ENCODE measurements around the gene MYL6. TPM values are rescaled to one million over a fixed set of nuclear protein-coding genes. Genes with fewer than 3 reads are reported as not detected.
A peak's percentile ranks its signal among the peaks of the same experiment; 100 is the strongest.

MYL6 gene
- total RNA-seq, 8 experiments from 2014 or later: 1,063 to 2,469 (median 1,244) TPM

DNA sequence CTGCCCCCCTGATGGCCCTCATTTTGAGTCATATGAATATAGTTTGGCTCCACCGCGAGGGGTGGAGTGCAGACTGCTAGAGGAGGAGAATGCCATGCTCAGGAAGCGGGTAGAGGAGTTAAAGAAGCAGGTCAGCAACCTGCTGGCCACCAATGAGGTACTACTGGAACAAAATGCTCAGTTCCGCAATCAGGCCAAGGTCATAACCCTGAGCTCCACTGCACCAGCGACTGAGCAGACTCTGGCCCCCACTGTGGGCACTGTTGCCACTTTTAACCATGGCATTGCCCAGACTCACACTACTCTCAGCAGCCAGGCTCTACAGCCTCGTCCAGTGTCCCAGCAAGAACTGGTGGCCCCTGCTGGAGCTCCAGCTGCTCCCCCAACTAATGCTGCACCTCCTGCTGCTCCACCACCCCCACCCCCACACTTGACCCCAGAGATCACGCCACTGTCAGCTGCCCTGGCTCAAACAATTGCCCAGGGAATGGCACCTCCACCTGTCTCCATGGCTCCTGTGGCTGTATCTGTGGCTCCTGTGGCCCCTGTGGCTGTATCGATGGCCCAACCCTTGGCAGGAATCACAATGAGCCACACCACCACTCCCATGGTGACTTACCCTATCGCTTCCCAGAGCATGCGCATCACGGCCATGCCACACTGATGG is 36.8 kb upstream of the MYL6 start:
- 82 to 100% (median 99%) methylated on average over 1 to 3 of the region's 11 CpGs; no CpG with 5 or more reads in 4 of the 10 experiments for WGBS, 10 experiments
- H3K27ac ChIP-seq: no peak overlapping the region
- in situ Hi-C loops (cut with MboI; ENCODE audit: low pct_unique_long_range_greater_than_20kb in 2 of 9, low sequenced_read_pairs in 9 of 9, unreplicated experiment in 9 of 9): loop anchor here in 1 of 9 experiments (10.0 kb wide), 1 partner anchor 343 kb away; the partner anchor contains the start of gene SPRYD4

DNA sequence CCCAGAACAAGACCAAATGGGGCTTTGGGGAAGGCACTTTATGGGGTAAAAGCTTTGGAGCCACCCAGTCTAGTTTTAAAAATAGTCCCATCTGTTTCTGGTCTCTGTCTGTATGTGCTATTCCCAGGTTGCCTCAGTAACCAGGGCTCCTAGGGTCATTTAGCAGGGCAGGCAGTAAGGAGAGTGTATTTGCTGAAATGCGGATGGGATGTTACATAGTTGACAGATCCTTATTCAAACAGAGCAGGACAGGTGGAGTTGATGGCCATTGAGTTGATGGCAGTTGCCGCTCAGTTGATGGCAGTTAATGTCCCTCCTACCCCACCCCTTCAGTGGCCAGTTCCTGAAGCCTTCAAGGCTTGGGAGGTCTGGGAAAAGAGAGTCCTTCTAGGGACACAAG is 35.5 kb upstream of the MYL6 start:
- no peak for ATAC-seq (replicated peaks in 6 of 8)
- WGBS, 10 experiments: 60 to 100% (median 100%) methylated on average over 1 to 2 of the region's 2 CpGs; no CpG with 5 or more reads in 4 of the 10 experiments
- peaks cover 14 to 24% of the 10 kb centered on the region in 2 donors for H3K4me1 ChIP-seq (replicated peaks in 1 of 2)
- no peak overlapping the region for H3K4me3 ChIP-seq
- no peak overlapping the region for H3K27ac ChIP-seq
- in situ Hi-C loops (cut with MboI; ENCODE audit: low pct_unique_long_range_greater_than_20kb in 2 of 9, low sequenced_read_pairs in 9 of 9, unreplicated experiment in 9 of 9): loop anchor here in 1 of 9 experiments (10.0 kb wide), 1 partner anchor 342 kb away; the partner anchor contains the start of gene SPRYD4

More for the DNA sequence above, 36.8 kb upstream of the MYL6 start:
- Histone ChIP-seq H3K4me3 (no peak overlapping the region), H3K4me1 (replicated peaks in 1 of 2) (peaks cover 12 to 13% of the 10 kb centered on the region in 2 donors)
- no peak for ATAC-seq (replicated peaks in 6 of 8)

DNA sequence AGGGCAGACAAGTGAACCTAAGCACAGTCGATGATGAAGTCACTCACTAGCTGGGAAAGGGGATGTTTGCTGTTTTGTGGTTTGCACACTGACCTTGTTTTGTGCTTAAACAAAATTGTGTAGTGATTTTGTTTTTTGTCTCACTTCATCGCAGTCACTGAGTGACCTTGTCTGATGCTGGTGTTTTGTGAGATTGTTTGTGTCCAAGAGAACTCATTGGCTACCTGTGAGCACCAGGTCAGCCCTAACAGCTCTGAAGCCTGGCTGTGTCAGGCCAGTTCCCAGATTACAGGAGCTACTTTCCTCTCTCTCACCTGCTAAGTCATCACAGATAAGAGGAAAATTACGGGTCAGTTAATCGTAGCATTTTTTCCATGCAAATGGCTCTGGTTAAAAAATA is 34.0 kb upstream of the MYL6 start:
- in situ Hi-C loops (cut with MboI; ENCODE audit: low pct_unique_long_range_greater_than_20kb in 2 of 9, low sequenced_read_pairs in 9 of 9, unreplicated experiment in 9 of 9): loop anchor here in 1 of 9 experiments (10.0 kb wide), 1 partner anchor 341 kb away; the partner anchor contains the start of gene SPRYD4
- WGBS, 10 experiments: 67 to 100% (median 94%) methylated on average over 1 to 4 of the region's 4 CpGs

DNA sequence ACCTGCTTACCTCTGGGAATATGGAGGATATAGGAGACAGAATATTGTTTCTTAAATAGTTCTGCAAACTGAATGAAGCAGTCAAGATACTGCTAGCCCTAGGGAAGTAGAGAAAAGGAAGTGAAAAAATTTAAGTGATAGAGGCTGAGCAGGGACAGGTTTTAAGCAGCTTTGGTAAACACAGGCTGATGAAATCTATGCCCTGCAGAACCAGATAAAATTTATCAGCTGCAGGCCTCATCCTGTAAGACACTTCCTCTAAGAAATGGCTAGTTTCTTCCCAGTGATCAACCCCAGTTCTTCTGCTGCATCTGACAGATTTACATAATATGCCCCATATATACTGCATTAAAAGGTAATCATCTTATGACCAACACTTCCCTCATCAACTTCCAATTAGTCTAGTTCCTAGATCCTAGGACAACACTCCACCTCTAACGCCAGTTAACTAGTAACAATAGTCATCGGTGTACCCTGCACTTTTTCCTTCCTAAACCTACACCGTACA is 31.4 kb upstream of the MYL6 start:
- Histone ChIP-seq H3K4me3 (no peak overlapping the region), H3K27ac (no peak overlapping the region), H3K4me1 (replicated peaks in 1 of 2) (peaks cover 9 to 23% of the 10 kb centered on the region in 2 donors)
- ATAC-seq (replicated peaks in 6 of 8): no peak
- in situ Hi-C loops (cut with MboI; ENCODE audit: low pct_unique_long_range_greater_than_20kb in 2 of 9, low sequenced_read_pairs in 9 of 9, unreplicated experiment in 9 of 9): loop anchor here in 1 of 9 experiments (10.0 kb wide), 1 partner anchor 338 kb away; the partner anchor contains the start of gene SPRYD4
- WGBS, 10 experiments: 14 to 100% (median 91%) methylated on average over 2 to 3 of the region's 3 CpGs; no CpG with 5 or more reads in 2 of the 10 experiments

More for the DNA sequence above, 34.0 kb upstream of the MYL6 start:
- Histone ChIP-seq H3K4me3 (no peak overlapping the region), H3K27ac (no peak overlapping the region), H3K4me1 (replicated peaks in 1 of 2) (peaks cover 11 to 21% of the 10 kb centered on the region in 2 donors)
- ATAC-seq (replicated peaks in 6 of 8): no peak

DNA sequence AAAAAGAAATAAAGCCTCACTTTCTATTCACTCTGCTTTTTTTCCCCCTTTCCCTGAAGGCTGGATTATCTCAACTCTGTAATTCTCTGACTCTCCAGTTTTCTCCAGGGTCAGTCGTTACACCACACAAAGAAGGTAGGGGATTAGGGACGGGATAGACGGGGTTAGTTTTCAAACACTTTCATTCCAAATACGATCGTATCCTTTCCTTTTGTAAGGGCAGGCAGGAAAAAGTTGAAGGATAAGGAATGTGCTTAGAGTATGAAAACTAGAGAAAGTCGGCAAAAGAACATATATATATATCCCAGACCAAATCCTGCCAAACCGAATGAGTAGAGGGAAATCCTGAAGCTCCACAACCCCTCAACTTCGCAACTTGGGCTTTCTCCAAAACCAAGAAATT is 30.7 kb upstream of the MYL6 start:
- H3K4me3 ChIP-seq: peak overlapping the region; percentile 55 to 73 (median 61)
- WGBS, 10 experiments: 0 to 20% (median 1%) methylated on average over 2 to 8 of the region's 8 CpGs
- ATAC-seq (replicated peaks in 6 of 8): no peak
- no peak overlapping the region for H3K27ac ChIP-seq
- in situ Hi-C loops (cut with MboI; ENCODE audit: low pct_unique_long_range_greater_than_20kb in 2 of 9, low sequenced_read_pairs in 9 of 9, unreplicated experiment in 9 of 9): loop anchor here in 1 of 9 experiments (10.0 kb wide), 1 partner anchor 337 kb away; the partner anchor contains the start of gene SPRYD4
- peaks cover 9 to 23% of the 10 kb centered on the region in 2 donors for H3K4me1 ChIP-seq (replicated peaks in 1 of 2)

DNA sequence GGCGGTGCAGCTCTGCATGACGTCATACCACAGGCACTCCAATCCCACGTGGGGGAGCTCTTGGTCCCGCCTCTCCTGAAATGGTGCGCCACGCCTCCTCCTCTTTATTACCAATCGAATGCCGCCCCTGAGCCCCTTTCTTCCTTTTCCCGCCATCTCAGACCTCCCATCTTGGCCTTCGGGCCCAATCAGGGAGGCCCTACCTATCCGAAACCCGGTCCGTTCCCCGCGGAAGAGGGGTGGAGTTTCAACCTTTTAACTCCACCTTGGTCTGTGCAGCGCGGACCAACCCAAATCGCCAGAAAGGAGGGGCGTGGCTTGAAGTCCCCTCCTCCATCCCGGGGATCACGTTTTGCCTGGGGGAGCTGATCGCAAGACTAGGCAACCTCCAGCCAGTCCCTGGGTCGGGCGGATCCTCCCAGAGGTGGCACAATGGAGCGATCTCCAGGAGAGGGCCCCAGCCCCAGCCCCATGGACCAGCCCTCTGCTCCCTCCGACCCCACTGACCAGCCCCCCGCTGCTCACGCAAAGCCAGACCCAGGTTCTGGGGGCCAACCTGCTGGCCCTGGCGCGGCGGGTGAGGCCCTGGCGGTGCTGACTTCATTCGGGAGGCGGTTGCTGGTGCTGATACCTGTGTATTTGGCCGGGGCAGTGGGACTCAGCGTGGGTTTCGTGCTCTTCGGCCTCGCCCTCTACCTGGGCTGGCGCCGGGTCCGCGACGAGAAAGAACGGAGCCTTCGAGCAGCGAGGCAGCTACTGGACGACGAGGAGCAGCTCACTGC is 30.1 kb upstream of the MYL6 start, which contains the start of gene ESYT1:
TSS of gene ESYT1 (plus strand) at position 380 of the 782 bp plus-strand sequence. CDS start at position 433, 53 bp downstream.
- in situ Hi-C loops (cut with MboI; ENCODE audit: low pct_unique_long_range_greater_than_20kb in 2 of 9, low sequenced_read_pairs in 9 of 9, unreplicated experiment in 9 of 9): loop anchor here in 1 of 9 experiments (10.0 kb wide), 1 partner anchor 337 kb away; the partner anchor contains the start of gene SPRYD4
- 0 to 4% (median 0%) methylated on average over 1 to 15 of the region's 49 CpGs; no CpG with 5 or more reads in 1 of the 10 experiments for WGBS, 10 experiments
- peak; percentile 84 to 96 (median 93) for ATAC-seq (replicated peaks in 6 of 8)
- H3K4me3 ChIP-seq: peak within 1 kb of the TSS; percentile 55 to 73 (median 61)
- peaks cover 9 to 23% of the 10 kb centered on the region in 2 donors for H3K4me1 ChIP-seq (replicated peaks in 1 of 2)
- peak within 1 kb of the TSS; percentile 50 to 55 for H3K27ac ChIP-seq

DNA sequence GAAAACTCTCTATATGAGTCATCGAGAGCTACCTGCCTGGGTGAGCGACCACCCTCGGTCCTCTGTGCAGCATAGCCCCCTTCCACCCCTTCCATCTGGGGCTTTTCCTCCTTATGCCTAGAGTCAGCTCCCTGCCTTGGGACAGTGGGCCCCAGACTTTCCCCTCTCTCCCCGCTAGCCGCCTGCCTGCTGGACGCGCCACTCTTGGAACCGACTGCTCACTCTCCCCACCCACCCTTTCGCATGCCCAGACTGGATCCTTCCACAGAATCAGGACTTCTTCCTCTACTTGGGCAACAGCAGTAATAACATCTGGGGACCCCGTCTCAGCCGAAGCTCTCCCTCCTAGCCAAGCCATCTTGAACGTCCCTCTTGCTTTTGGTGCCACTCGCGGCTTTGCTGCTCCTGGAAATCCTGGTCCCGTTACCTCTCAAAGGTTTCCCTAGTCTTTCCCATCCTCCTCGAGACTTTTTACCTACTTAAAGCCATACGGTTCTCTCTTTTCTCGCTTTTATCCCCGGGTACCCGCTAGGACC is 29.4 kb upstream of the MYL6 start:
- in situ Hi-C loops (cut with MboI; ENCODE audit: low pct_unique_long_range_greater_than_20kb in 2 of 9, low sequenced_read_pairs in 9 of 9, unreplicated experiment in 9 of 9): loop anchor here in 1 of 9 experiments (10.0 kb wide), 1 partner anchor 336 kb away; the partner anchor contains the start of gene SPRYD4
- WGBS, 10 experiments: 0 to 6% (median 0%) methylated on average over 3 to 6 of the region's 20 CpGs; no CpG with 5 or more reads in 4 of the 10 experiments
- Histone ChIP-seq H3K4me3 (peak overlapping the region; percentile 55 to 73 (median 61)), H3K4me1 (replicated peaks in 1 of 2) (peaks cover 9 to 23% of the 10 kb centered on the region in 2 donors), H3K27ac (no peak overlapping the region)
- ATAC-seq (replicated peaks in 6 of 8): peak in 4 of 8 experiments; percentile 1 to 4 (median 2)

DNA sequence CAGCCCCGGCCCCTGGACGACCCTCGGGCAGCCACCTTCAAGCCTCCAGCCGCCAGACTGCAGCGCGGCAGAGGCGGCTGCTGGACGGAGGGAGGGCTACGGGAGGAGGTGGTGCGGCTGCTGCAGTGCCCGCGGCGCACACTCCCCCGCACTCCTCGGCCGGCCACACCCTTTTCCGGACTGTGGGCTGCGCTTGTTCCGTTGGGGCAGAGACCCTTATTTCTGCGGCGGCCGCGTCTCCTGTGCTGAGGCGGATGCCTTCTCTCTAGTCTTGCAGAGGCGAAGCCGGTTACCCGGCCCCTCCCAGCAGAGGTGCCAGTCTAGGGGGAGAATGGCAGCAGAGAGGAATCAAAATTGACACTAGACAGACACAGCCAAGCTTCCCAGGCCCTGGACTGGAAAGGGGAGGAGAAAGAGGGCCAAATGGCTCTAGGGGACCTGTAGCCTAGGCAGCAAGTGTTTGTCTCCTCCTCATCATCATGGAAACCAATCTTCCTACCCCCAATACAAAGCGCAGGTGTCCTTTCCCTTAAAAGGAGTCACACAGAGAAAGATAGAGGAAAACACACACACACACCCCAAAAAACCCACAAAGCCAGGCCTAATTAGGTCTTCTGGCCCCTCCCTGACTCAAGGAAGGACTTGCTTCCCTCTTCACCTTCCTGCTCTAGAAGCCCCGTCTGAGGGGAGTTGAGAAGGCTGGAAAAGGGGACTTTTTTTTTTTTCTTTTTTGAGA is 28.8 kb upstream of the MYL6 start:
- peak; percentile 11 to 35 (median 20) for ATAC-seq (replicated peaks in 6 of 8)
- WGBS, 10 experiments: 5 to 67% (median 21%) methylated on average over 1 to 19 of the region's 29 CpGs; no CpG with 5 or more reads in 6 of the 10 experiments
- Histone ChIP-seq H3K27ac (no peak overlapping the region), H3K4me3 (peak overlapping the region; percentile 55 to 73 (median 61)), H3K4me1 (replicated peaks in 1 of 2) (peaks cover 9 to 23% of the 10 kb centered on the region in 2 donors)
- in situ Hi-C loops (cut with MboI; ENCODE audit: low pct_unique_long_range_greater_than_20kb in 2 of 9, low sequenced_read_pairs in 9 of 9, unreplicated experiment in 9 of 9): loop anchor here in 1 of 9 experiments (10.0 kb wide), 1 partner anchor 335 kb away; the partner anchor contains the start of gene SPRYD4

DNA sequence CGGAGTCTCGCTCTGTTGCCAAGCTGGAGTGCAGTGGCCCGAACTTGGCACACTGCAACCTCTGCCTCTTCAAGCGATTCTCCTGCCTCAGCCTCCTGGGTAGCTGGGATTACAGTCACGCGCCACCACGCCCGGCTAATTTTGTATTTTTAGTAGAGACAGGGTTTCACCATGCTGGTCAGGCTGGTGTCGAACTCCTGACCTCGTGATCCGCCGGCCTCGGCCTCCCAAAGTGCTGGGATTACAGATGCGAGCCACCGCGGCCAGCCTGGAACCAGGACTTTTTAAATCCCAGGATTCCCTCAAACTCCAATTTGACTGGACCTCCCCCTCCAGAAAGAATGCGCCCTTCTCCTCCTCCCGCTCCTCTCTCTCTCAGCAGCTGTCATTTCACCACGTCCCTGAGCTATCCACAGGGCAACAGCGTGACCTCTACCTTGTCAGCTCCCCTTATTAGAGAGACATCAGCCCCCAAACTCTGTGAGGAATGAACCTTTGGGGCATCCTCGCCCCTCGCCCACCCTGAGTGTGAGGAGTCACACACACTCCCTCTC is 28.1 kb upstream of the MYL6 start:
- Histone ChIP-seq H3K4me3 (peak overlapping the region in 3 of 5 donors; percentile 55 to 73 (median 62)), H3K4me1 (replicated peaks in 1 of 2) (peaks cover 9 to 23% of the 10 kb centered on the region in 2 donors), H3K27ac (no peak overlapping the region)
- ATAC-seq (replicated peaks in 6 of 8): no peak
- in situ Hi-C loops (cut with MboI; ENCODE audit: low pct_unique_long_range_greater_than_20kb in 2 of 9, low sequenced_read_pairs in 9 of 9, unreplicated experiment in 9 of 9): loop anchor here in 1 of 9 experiments (10.0 kb wide), 1 partner anchor 335 kb away; the partner anchor contains the start of gene SPRYD4
- WGBS, 10 experiments: 79 to 100% (median 86%) methylated on average over 1 to 8 of the region's 22 CpGs; no CpG with 5 or more reads in 2 of the 10 experiments

DNA sequence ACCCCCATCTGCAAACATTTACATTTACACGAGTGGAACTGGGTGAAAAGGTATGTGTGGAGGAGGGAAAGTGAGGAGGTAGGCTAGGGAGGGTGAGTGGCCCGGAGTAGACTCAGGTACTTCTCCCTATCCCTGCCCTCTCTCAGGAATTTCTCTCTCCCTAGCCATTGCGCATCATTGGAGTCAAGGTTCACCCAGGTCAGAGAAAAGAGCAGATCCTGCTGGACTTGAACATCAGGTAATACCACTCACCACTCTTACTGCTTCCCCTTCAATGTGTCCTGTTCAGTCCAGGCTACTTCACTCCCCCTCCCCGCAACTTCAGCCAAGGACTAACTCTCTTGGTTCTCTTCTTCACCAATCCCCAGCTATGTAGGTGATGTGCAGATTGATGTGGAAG is 27.3 kb upstream of the MYL6 start:
- Histone ChIP-seq H3K27ac (no peak overlapping the region), H3K4me3 (no peak overlapping the region), H3K4me1 (replicated peaks in 1 of 2) (peaks cover 9 to 22% of the 10 kb centered on the region in 2 donors)
- 0 to 100% (median 80%) methylated on average over 1 to 2 of the region's 4 CpGs; no CpG with 5 or more reads in 3 of the 10 experiments for WGBS, 10 experiments
- no peak for ATAC-seq (replicated peaks in 6 of 8)
- in situ Hi-C loops (cut with MboI; ENCODE audit: low pct_unique_long_range_greater_than_20kb in 2 of 9, low sequenced_read_pairs in 9 of 9, unreplicated experiment in 9 of 9): no loop called here

DNA sequence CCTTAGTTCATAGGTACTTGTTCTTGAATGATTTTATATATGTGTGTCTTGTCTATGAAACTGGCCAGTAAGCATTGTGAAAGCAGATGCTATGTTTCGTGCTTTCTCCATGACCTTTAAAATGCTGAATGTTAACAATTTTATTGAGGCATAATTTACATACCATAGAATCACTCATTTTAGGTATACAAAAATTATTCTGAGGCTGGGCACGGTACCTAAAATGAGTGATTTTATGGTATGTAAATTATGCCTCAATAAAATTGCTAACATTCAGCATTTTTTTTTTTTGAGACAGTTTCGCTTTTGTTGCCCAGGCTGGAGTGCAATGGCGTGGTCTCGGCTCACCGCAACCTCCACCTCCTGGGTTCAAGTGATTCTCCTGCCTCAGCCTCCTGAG is 23.3 kb upstream of the MYL6 start:
- Histone ChIP-seq H3K4me3 (no peak overlapping the region), H3K27ac (no peak overlapping the region), H3K4me1 (replicated peaks in 1 of 2) (peaks cover 0 to 2% of the 10 kb centered on the region in 2 donors)
- WGBS, 10 experiments: 80 to 100% (median 100%) methylated on average over 1 to 4 of the region's 6 CpGs; no CpG with 5 or more reads in 3 of the 10 experiments
- in situ Hi-C loops (cut with MboI; ENCODE audit: low pct_unique_long_range_greater_than_20kb in 2 of 9, low sequenced_read_pairs in 9 of 9, unreplicated experiment in 9 of 9): no loop called here
- no peak for ATAC-seq (replicated peaks in 6 of 8)

Data from motor neuron (in vitro differentiated cells).